OCI-LY3 (cell line): ENCODE data around the gene C17orf50.

Experiments
- CTCF ChIP-seq: fragments of 200-600, 300-600 bp; sonication (generic); IDR thresholded peaks from 2 replicates; pipeline ENCODE4 v1.5.1; 2014; ENCODE audit warnings: antibody characterized with exemption, low read length, low read depth
- EZH2phosphoT487 ChIP-seq: fragments of 200-600 bp; shearing (Covaris generic); IDR thresholded peaks from 2 replicates; pipeline ENCODE4 v1.6.1; 2018; ENCODE audit warnings: antibody characterized with exemption, mixed run types, low read depth

GRCh38 chr17:35729405-35729833 is 31.3 kb upstream of the C17orf50 start:
- TF ChIP-seq CTCF: no peak
- no peak for TF ChIP-seq EZH2phosphoT487
